Neuron (in vitro differentiated cells): ENCODE results near the gene AGMO.

Source experiments
- H2AFZ ChIP-seq: one replicate; pipeline ENCODE4 v1.6.1; 2013; ENCODE audit warnings: low read depth, mild to moderate bottlenecking, inconsistent platforms, low read length, moderate library complexity
- H3K27me3 ChIP-seq: one replicate; pipeline ENCODE4 v1.6.1; 2013; ENCODE audit warnings: low read length; ENCODE audit not compliant: insufficient read depth
- H3K36me3 ChIP-seq: one replicate; pipeline ENCODE4 v1.6.1; 2013; ENCODE audit warnings: low read length; ENCODE audit not compliant: insufficient read depth
- H3K4me1 ChIP-seq: one replicate; pipeline ENCODE4 v1.6.1; 2013; ENCODE audit warnings: low read length; ENCODE audit not compliant: insufficient read depth
- H3K4me3 ChIP-seq: 2 replicates; pipeline ENCODE4 v1.5.1; 2013; ENCODE audit warnings: mild to moderate bottlenecking, low read length, moderate library complexity
- H3K9me3 ChIP-seq: one replicate; pipeline ENCODE4 v1.6.1; 2013; ENCODE audit warnings: low read length

Gene AGMO

GRCh38 chr7:15228831-15229230 is 333.0 kb downstream of the AGMO start:
- Histone ChIP-seq H2AFZ (no peak overlapping the region), H3K36me3 (no peaks in the 10 kb centered on the region), H3K4me3 (no peak overlapping the region), H3K4me1 (peaks cover 11% of the 10 kb centered on the region), H3K27me3 (no peaks in the 10 kb centered on the region), H3K9me3 (no peaks in the 10 kb centered on the region)

- Histone ChIP-seq H2AFZ (no peak overlapping the region), H3K4me3 (no peak overlapping the region), H3K36me3 (no peaks in the 10 kb centered on the region), H3K4me1 (no peaks in the 10 kb centered on the region), H3K9me3 (no peaks in the 10 kb centered on the region), H3K27me3 (no peaks in the 10 kb centered on the region)
These were observed 335.8 kb downstream of the AGMO start for GRCh38 chr7:15225981-15226380.

GRCh38 chr7:15219758-15220157 is 342.1 kb downstream of the AGMO start:
- Histone ChIP-seq H3K9me3 (no peaks in the 10 kb centered on the region), H3K4me3 (no peak overlapping the region), H3K4me1 (no peaks in the 10 kb centered on the region), H3K27me3 (no peaks in the 10 kb centered on the region), H3K36me3 (no peaks in the 10 kb centered on the region), H2AFZ (no peak overlapping the region)

- Histone ChIP-seq H2AFZ (no peak overlapping the region), H3K27me3 (no peaks in the 10 kb centered on the region), H3K9me3 (no peaks in the 10 kb centered on the region), H3K4me3 (no peak overlapping the region), H3K36me3 (no peaks in the 10 kb centered on the region), H3K4me1 (no peaks in the 10 kb centered on the region)
These were observed 343.6 kb downstream of the AGMO start for GRCh38 chr7:15218261-15218660.

GRCh38 chr7:15215616-15216015 is 346.2 kb downstream of the AGMO start:
- H3K27me3 ChIP-seq = no peaks in the 10 kb centered on the region
- no peaks in the 10 kb centered on the region for H3K9me3 ChIP-seq
- no peak overlapping the region for H3K4me3 ChIP-seq
- no peaks in the 10 kb centered on the region for H3K36me3 ChIP-seq
- no peaks in the 10 kb centered on the region for H3K4me1 ChIP-seq
- no peak overlapping the region for H2AFZ ChIP-seq

- H3K4me1 ChIP-seq = no peaks in the 10 kb centered on the region
- no peaks in the 10 kb centered on the region for H3K9me3 ChIP-seq
These were observed 346.8 kb downstream of the AGMO start for GRCh38 chr7:15214976-15215375.

GRCh38 chr7:15213093-15213492 is 348.7 kb downstream of the AGMO start:
- no peaks in the 10 kb centered on the region for H3K9me3 ChIP-seq
- H3K4me3 ChIP-seq = no peak overlapping the region
- no peaks in the 10 kb centered on the region for H3K27me3 ChIP-seq
- no peak overlapping the region for H2AFZ ChIP-seq
- no peaks in the 10 kb centered on the region for H3K36me3 ChIP-seq
- H3K4me1 ChIP-seq = no peaks in the 10 kb centered on the region

More at GRCh38 chr7:15214976-15215375, 346.8 kb downstream of the AGMO start:
- H3K4me3 ChIP-seq = no peak overlapping the region
- no peaks in the 10 kb centered on the region for H3K27me3 ChIP-seq
- no peaks in the 10 kb centered on the region for H3K36me3 ChIP-seq
- H2AFZ ChIP-seq = no peak overlapping the region

- H3K4me1 ChIP-seq = no peaks in the 10 kb centered on the region
- no peak overlapping the region for H2AFZ ChIP-seq
- no peak overlapping the region for H3K4me3 ChIP-seq
- no peaks in the 10 kb centered on the region for H3K36me3 ChIP-seq
- no peaks in the 10 kb centered on the region for H3K9me3 ChIP-seq
- no peaks in the 10 kb centered on the region for H3K27me3 ChIP-seq
These were observed 352.4 kb downstream of the AGMO start for GRCh38 chr7:15209429-15209828.

- Histone ChIP-seq H3K4me3 (no peak overlapping the region), H3K27me3 (no peaks in the 10 kb centered on the region), H3K4me1 (no peaks in the 10 kb centered on the region)
These were observed 357.4 kb downstream of the AGMO start for GRCh38 chr7:15204421-15204820.

GRCh38 chr7:15199482-15199881 is 362.3 kb downstream of the AGMO start:
- Histone ChIP-seq H3K4me3 (no peak overlapping the region), H3K27me3 (no peaks in the 10 kb centered on the region), H3K36me3 (no peaks in the 10 kb centered on the region), H2AFZ (no peak overlapping the region), H3K9me3 (no peaks in the 10 kb centered on the region), H3K4me1 (no peaks in the 10 kb centered on the region)

More at GRCh38 chr7:15204421-15204820, 357.4 kb downstream of the AGMO start:
- H2AFZ ChIP-seq = no peak overlapping the region
- H3K36me3 ChIP-seq = no peaks in the 10 kb centered on the region
- H3K9me3 ChIP-seq = no peaks in the 10 kb centered on the region

GRCh38 chr7:15197042-15197977 is 364.5 kb downstream of the AGMO start:
- Histone ChIP-seq H3K36me3 (no peaks in the 10 kb centered on the region), H3K9me3 (no peaks in the 10 kb centered on the region), H2AFZ (no peak overlapping the region), H3K27me3 (no peaks in the 10 kb centered on the region), H3K4me3 (no peak overlapping the region), H3K4me1 (no peaks in the 10 kb centered on the region)

- H3K4me3 ChIP-seq = no peak overlapping the region
- H3K9me3 ChIP-seq = no peaks in the 10 kb centered on the region
- H3K4me1 ChIP-seq = no peaks in the 10 kb centered on the region
- H3K27me3 ChIP-seq = no peaks in the 10 kb centered on the region
- H2AFZ ChIP-seq = no peak overlapping the region
- H3K36me3 ChIP-seq = no peaks in the 10 kb centered on the region
These were observed 383.8 kb downstream of the AGMO start for GRCh38 chr7:15178065-15178464.

- Histone ChIP-seq H3K4me1 (no peaks in the 10 kb centered on the region), H3K4me3 (no peak overlapping the region), H3K27me3 (no peaks in the 10 kb centered on the region), H2AFZ (no peak overlapping the region), H3K36me3 (no peaks in the 10 kb centered on the region), H3K9me3 (no peaks in the 10 kb centered on the region)
These were observed 385.7 kb downstream of the AGMO start for GRCh38 chr7:15176089-15176488.

GRCh38 chr7:15175152-15175551 is 386.7 kb downstream of the AGMO start:
- Histone ChIP-seq H3K27me3 (no peaks in the 10 kb centered on the region), H3K4me3 (no peak overlapping the region), H3K9me3 (no peaks in the 10 kb centered on the region), H3K36me3 (no peaks in the 10 kb centered on the region), H3K4me1 (no peaks in the 10 kb centered on the region), H2AFZ (no peak overlapping the region)
